GM23248 (cell line): ENCODE results near the gene MYPN. TPM values are rescaled to one million over a fixed set of nuclear protein-coding genes. Genes with fewer than 3 reads are reported as not detected.

Source experiments
- DNase-seq: peaks from one replicate; pipeline ENCODE4 v3.0.0-alpha.2; 2015
- H2AFZ ChIP-seq: fragments of 200-600 bp; sonication (generic); 2 replicates; pipeline ENCODE4 v1.6.1; 2016; ENCODE audit warnings: antibody characterized with exemption
- H3F3A ChIP-seq: fragments of 200-600 bp; sonication (generic); 2 replicates; pipeline ENCODE4 v1.6.1; 2016; ENCODE audit warnings: mild to moderate bottlenecking, antibody characterized with exemption, mixed run types; ENCODE audit not compliant: insufficient read depth
- H3K27ac ChIP-seq: fragments of 200-600 bp; sonication (generic); 2 replicates; pipeline ENCODE4 v1.5.1; 2016; ENCODE audit warnings: mild to moderate bottlenecking
- H3K27me3 ChIP-seq: fragments of 200-600 bp; sonication (generic); replicated peaks from 2 replicates; pipeline ENCODE4 v1.6.1; 2016; ENCODE audit warnings: mild to moderate bottlenecking; ENCODE audit not compliant: insufficient read depth
- H3K36me3 ChIP-seq: fragments of 200-600 bp; sonication (generic); 2 replicates; pipeline ENCODE4 v1.6.1; 2016; ENCODE audit warnings: low read depth, mild to moderate bottlenecking
- H3K4me1 ChIP-seq: fragments of 200-600 bp; sonication (generic); 2 replicates; pipeline ENCODE4 v1.6.1; 2016; ENCODE audit warnings: mild to moderate bottlenecking; ENCODE audit not compliant: insufficient read depth
- H3K4me2 ChIP-seq: fragments of 200-600 bp; sonication (generic); one replicate; pipeline ENCODE4 v1.6.1; 2016; ENCODE audit warnings: mild to moderate bottlenecking; ENCODE audit not compliant: unreplicated experiment
- H3K4me3 ChIP-seq: fragments of 200-600 bp; sonication (generic); 2 replicates; pipeline ENCODE4 v1.5.1; 2016; ENCODE audit warnings: mild to moderate bottlenecking
- H3K79me2 ChIP-seq: fragments of 200-600 bp; sonication (generic); 2 replicates; pipeline ENCODE4 v1.6.1; 2016; ENCODE audit warnings: mild to moderate bottlenecking; ENCODE audit not compliant: insufficient read depth
- H3K9ac ChIP-seq: fragments of 200-600 bp; sonication (generic); 2 replicates; pipeline ENCODE4 v1.6.1; 2016; ENCODE audit warnings: mild to moderate bottlenecking
- H3K9me2 ChIP-seq: fragments of 200-600 bp; sonication (generic); 2 replicates; pipeline ENCODE4 v1.6.1; 2016; ENCODE audit warnings: mixed run types, mild to moderate bottlenecking, moderate library complexity; ENCODE audit not compliant: insufficient read depth
- H3K9me3 ChIP-seq: fragments of 200-600 bp; sonication (generic); one replicate; pipeline ENCODE4 v1.6.1; 2017; ENCODE audit warnings: low read depth
- H4K20me1 ChIP-seq: fragments of 200-600 bp; sonication (generic); 2 replicates; pipeline ENCODE4 v1.6.0; 2016; ENCODE audit not compliant: insufficient read depth
- EZH2 ChIP-seq: fragments of 200-600 bp; sonication (generic); IDR thresholded peaks from 2 replicates; pipeline ENCODE4 v1.6.1; 2018; ENCODE audit warnings: antibody characterized with exemption, mild to moderate bottlenecking; ENCODE audit not compliant: insufficient read depth, poor library complexity, severe bottlenecking
- EZH2phosphoT487 ChIP-seq: fragments of 200-600 bp; sonication (generic); IDR thresholded peaks from 2 replicates; pipeline ENCODE4 v1.6.1; 2018; ENCODE audit warnings: antibody characterized with exemption, moderate library complexity, mild to moderate bottlenecking, low read depth; ENCODE audit not compliant: insufficient read depth
- WGBS, 2 experiments: methylation state at CpG; one replicate each; pipeline ENCODE4 v1.1.6; 2015 to 2017; ENCODE audit warnings: low lambda C conversion rate in 2 of 2, low coverage in 1 of 2; ENCODE audit errors: missing lambda C conversion rate in 2 of 2; 5-methylcytosine and 5-hydroxymethylcytosine counted together
- in situ Hi-C: fragments of 300-500 bp; cut with MboI; formaldehyde crosslinking; loops from 2 replicates; pipeline ENCODE4 v1.15.0; 2020
- polyA plus RNA-seq: library from polyadenylated mRNA; unstranded; fragments of >200 nt; fragmentation: Nextera tagmentation; extraction: Ambion mirVana; gene quantifications from 2 replicates; pipeline ENCODE4 v1.2.1, GENCODE V29; 2016
- total RNA-seq: library from RNA; depleted of rRNA; stranded (reverse); fragments of >200 nt; shearing (Covaris generic); gene quantifications from 2 replicates; pipeline ENCODE4 v1.2.3, GENCODE V29; 2014

The MYPN gene
- total and polyA plus RNA-seq, 2 experiments from 2014 or later: 9.2 to 14.5 TPM

GRCh38 chr10:68212721-68213352 is 103.5 kb downstream of the MYPN start:
- WGBS, 2 experiments: 58 to 62% methylated on average over 8 of the region's 8 CpGs
- no peaks in the 10 kb centered on the region for H4K20me1 ChIP-seq
- H3K4me2 ChIP-seq: no peak overlapping the region
- TF ChIP-seq EZH2 (no peak), EZH2phosphoT487 (no peak)
- no peaks in the 10 kb centered on the region for H3K79me2 ChIP-seq
- no peaks in the 10 kb centered on the region for H3K9me2 ChIP-seq
- H3K9ac ChIP-seq: no peak overlapping the region
- DNase-seq: peak; percentile 61
- 0 out of 2 replicates have a peak, but pooled peaks cover 21% of the 10 kb centered on the region for H3F3A ChIP-seq
- in situ Hi-C loops: loop anchor here (10.0 kb wide), 1 partner anchor 92 kb away; no protein-coding TSS in a partner anchor
- no peaks in the 10 kb centered on the region for H3K27me3 ChIP-seq
- peak overlapping the region; percentile 30 for H2AFZ ChIP-seq
- no peak overlapping the region for H3K4me3 ChIP-seq
- H3K9me3 ChIP-seq: no peaks in the 10 kb centered on the region
- peaks cover 4% of the 10 kb centered on the region; the same call in 1 of the 2 replicates for H3K4me1 ChIP-seq
- H3K27ac ChIP-seq: no peak overlapping the region
- no peaks in the 10 kb centered on the region for H3K36me3 ChIP-seq

- in situ Hi-C loops: loop anchor here (10.0 kb wide), 1 partner anchor 86 kb away; no protein-coding TSS in a partner anchor
- Histone ChIP-seq H3K79me2 (no peaks in the 10 kb centered on the region), H3K9ac (no peak overlapping the region), H3K27ac (no peak overlapping the region), H3K4me1 (peaks cover 8% of the 10 kb centered on the region), H3K9me3 (no peaks in the 10 kb centered on the region), H3K27me3 (no peaks in the 10 kb centered on the region), H3K36me3 (no peaks in the 10 kb centered on the region), H3F3A (peaks cover 5% of the 10 kb centered on the region; the same call in 1 of the 2 replicates), H3K9me2 (no peaks in the 10 kb centered on the region), H2AFZ (no peak overlapping the region), H3K4me3 (no peak overlapping the region), H4K20me1 (no peaks in the 10 kb centered on the region), H3K4me2 (no peak overlapping the region)
- 83 to 94% methylated on average over 4 of the region's 4 CpGs for WGBS, 2 experiments
- TF ChIP-seq EZH2phosphoT487 (no peak), EZH2 (no peak)
- no peak for DNase-seq
Measured at GRCh38 chr10:68218786-68219185, 109.5 kb downstream of the MYPN start.

- H3K9me3 ChIP-seq: no peaks in the 10 kb centered on the region
- peaks cover 8% of the 10 kb centered on the region for H3K4me1 ChIP-seq
- no peaks in the 10 kb centered on the region for H3K27me3 ChIP-seq
- H3K36me3 ChIP-seq: no peaks in the 10 kb centered on the region
- H2AFZ ChIP-seq: no peak overlapping the region
- H3K27ac ChIP-seq: no peak overlapping the region
- no peaks in the 10 kb centered on the region for H3K9me2 ChIP-seq
- in situ Hi-C loops: no loop called here
- DNase-seq: peak; percentile 51
- H4K20me1 ChIP-seq: no peaks in the 10 kb centered on the region
- no peak overlapping the region for H3K9ac ChIP-seq
- H3K4me2 ChIP-seq: no peak overlapping the region
- no peak overlapping the region for H3K4me3 ChIP-seq
- peaks cover 5% of the 10 kb centered on the region; the same call in 1 of the 2 replicates for H3F3A ChIP-seq
- no peaks in the 10 kb centered on the region for H3K79me2 ChIP-seq
- TF ChIP-seq EZH2 (no peak), EZH2phosphoT487 (no peak)
Measured at GRCh38 chr10:68221196-68221595, 111.9 kb downstream of the MYPN start.

- H3K79me2 ChIP-seq: no peaks in the 10 kb centered on the region
- DNase-seq: no peak
- H4K20me1 ChIP-seq: no peaks in the 10 kb centered on the region
- TF ChIP-seq EZH2: no peak
- TF ChIP-seq EZH2phosphoT487: no peak
- H2AFZ ChIP-seq: no peak overlapping the region
- H3K9ac ChIP-seq: no peak overlapping the region
- peaks cover 5% of the 10 kb centered on the region; the same call in 1 of the 2 replicates for H3F3A ChIP-seq
- peaks cover 8% of the 10 kb centered on the region for H3K4me1 ChIP-seq
- in situ Hi-C loops: no loop called here
- WGBS, 2 experiments: 56 to 61% methylated on average over 2 of the region's 2 CpGs
- H3K9me2 ChIP-seq: no peaks in the 10 kb centered on the region
- H3K4me2 ChIP-seq: no peak overlapping the region
- H3K27ac ChIP-seq: no peak overlapping the region
- H3K27me3 ChIP-seq: no peaks in the 10 kb centered on the region
- no peaks in the 10 kb centered on the region for H3K9me3 ChIP-seq
- no peak overlapping the region for H3K4me3 ChIP-seq
- no peaks in the 10 kb centered on the region for H3K36me3 ChIP-seq
Measured at GRCh38 chr10:68222391-68222790, 113.1 kb downstream of the MYPN start.

- in situ Hi-C loops: no loop called here
- Histone ChIP-seq H3K27ac (no peak overlapping the region), H3K79me2 (no peaks in the 10 kb centered on the region), H3K9me2 (no peaks in the 10 kb centered on the region), H3K4me3 (no peak overlapping the region), H3K27me3 (no peaks in the 10 kb centered on the region), H3K4me1 (peaks cover 8% of the 10 kb centered on the region), H2AFZ (no peak overlapping the region), H3K9ac (no peak overlapping the region), H3K4me2 (no peak overlapping the region), H3K9me3 (no peaks in the 10 kb centered on the region), H3K36me3 (no peaks in the 10 kb centered on the region), H4K20me1 (no peaks in the 10 kb centered on the region), H3F3A (peaks cover 5% of the 10 kb centered on the region; the same call in 1 of the 2 replicates)
- 75 to 79% methylated on average over 3 of the region's 3 CpGs for WGBS, 2 experiments
- TF ChIP-seq EZH2 (no peak), EZH2phosphoT487 (no peak)
- no peak for DNase-seq
Measured at GRCh38 chr10:68223535-68224165, 114.4 kb downstream of the MYPN start.
